HG03469 (cell line): ENCODE data around the gene P2RY2.

Source experiments
- ATAC-seq: cut with Tn5 transposase; IDR thresholded peaks from one replicate; pipeline ENCODE4 v1.9.1; 2021; ENCODE audit warnings: mild to moderate bottlenecking, moderate library complexity, moderate number of reproducible peaks; ENCODE audit not compliant: unreplicated experiment

Gene P2RY2

DNA sequence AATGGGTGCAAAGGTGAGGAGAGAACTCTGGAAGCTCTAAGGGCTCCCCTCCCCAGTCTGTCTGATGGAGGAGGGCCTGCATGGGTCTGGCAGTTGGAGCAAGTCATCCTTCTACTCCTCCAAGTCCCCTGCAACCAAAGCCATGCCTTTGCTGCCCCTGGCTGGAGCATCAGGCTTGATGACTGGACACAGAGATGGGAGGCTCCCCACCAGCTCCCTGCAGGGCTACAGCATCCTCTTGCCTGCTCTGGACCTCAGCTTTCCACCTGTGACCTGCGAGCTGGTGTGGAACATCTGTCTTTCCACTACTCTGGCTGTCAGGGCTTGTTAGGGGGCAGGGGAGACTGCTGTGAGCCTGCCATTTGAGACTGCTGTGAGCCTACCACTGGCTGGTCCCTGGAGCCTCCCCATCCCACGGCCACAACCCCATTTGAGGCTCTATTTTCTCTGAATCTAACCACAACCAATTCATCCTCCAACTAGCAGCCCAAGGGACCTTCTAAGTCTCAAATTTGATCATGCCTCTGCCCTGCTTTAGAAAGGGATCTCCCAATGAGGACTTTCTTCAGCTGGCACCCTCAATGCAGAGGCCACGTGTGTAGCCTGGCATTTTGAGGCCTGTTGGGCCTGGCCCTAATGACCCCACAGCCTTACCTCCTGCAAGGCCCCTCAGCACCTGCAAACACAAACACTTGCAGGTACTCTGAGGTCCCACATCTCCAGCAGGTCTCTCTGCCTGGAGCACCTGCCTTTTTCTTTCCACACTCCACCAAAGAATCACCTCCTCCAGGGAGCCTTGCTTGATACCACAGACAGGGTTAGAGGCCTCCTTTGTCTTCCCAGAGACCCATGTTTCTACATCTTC is 63.9 kb downstream of the P2RY2 start:
- no peak for ATAC-seq

DNA sequence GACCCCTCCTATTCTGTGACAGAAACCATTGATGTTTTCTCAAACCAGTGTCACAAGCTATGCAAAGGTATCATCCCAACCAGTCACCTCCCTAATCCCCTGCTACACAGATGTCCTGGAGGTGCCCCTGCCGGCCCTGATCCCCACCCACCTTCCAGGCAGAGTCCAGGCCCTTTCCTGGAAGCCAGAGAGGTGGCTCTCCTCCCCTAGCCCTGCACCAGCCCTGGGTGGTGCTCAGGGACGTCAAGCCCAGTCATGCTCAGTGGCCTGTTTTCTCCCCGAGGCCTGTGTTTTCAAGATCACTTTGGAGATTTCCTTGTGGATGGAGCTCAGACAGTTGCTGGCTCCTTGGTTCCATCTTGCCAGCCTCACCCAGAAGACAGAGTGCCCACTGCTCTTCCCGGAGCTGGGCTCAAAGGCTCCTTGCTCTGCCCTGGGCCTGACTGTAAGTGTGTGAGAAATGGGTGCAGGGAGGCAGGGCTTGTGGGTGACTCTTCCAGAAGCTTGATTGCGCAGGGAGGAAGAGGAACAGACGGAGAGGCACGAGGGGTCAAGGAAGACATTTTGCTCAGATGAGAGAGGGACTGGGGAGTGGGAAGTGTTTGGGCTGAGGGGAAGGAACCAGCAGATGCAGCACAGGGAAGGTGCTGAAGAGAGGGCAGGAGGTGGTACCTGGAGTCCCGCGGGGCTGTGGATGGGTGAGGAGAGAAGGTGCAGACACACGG is 65.4 kb downstream of the P2RY2 start:
- ATAC-seq: no peak

DNA sequence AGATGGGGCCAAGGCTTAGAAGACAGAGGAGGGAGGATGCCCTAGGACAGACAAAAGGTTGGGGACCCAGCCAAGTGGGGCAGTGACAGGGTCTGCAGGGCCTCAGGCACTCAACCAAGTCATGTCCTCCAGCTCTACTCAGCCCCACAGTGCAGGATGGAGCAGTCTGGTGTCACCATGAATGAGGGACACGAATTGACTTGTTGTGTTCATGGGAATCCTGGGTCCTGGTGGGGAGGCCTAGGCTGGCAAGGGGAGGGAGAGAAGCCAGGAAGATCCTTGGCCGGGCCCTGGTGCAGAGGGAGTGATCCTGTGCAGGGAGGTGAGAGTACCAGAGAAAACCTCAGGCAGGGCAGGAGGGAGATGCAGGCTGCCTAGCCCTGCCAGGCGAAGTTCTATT is 66.0 kb downstream of the P2RY2 start:
- no peak for ATAC-seq

DNA sequence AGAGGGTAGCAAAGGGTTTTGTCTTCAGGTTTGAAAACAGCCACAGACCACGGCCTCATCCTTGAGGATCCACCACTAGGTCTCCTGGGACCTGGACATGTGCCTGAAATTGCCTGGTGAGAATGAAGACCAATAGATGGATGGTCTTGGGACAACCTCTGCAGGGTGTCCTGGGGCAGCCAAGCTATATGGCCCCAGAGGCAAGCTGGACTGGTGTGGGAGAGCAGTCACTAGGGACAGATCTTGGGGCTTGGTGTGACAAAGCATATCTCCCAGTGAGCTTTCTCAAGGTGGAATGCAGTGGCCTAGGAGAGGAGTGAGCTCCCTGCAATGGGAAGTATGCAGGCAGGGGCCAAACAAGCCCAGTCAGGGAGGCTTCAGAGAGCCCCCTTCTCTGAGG is 67.6 kb downstream of the P2RY2 start:
- no peak for ATAC-seq
